IPS-20b (cell line): ENCODE measurements around the gene RCAN1.
"Not testable (repeated sequence)": the region's sequence is repeated elsewhere in the genome, so short reads cannot be mapped to it uniquely, and the experiment has no call there.

Experiments
- H3K27ac ChIP-seq: one replicate; pipeline ENCODE4 v1.5.1; 2013; ENCODE audit warnings: low read length
- H3K27me3 ChIP-seq: 2 replicates; pipeline ENCODE4 v1.6.1; 2013; ENCODE audit warnings: mild to moderate bottlenecking, low read length, inconsistent platforms; ENCODE audit not compliant: insufficient read depth
- H3K36me3 ChIP-seq: 2 replicates; pipeline ENCODE4 v1.6.1; 2013; ENCODE audit warnings: low read depth, mild to moderate bottlenecking, inconsistent platforms, low read length, moderate library complexity; ENCODE audit not compliant: insufficient read depth
- H3K4me1 ChIP-seq: 2 replicates; pipeline ENCODE4 v1.6.1; 2013; ENCODE audit warnings: mild to moderate bottlenecking, control low read depth, inconsistent platforms, low read length, moderate library complexity; ENCODE audit not compliant: insufficient read depth
- H3K4me3 ChIP-seq: 2 replicates; pipeline ENCODE4 v1.5.1; 2013; ENCODE audit warnings: mild to moderate bottlenecking, low read length, inconsistent platforms
- H3K9ac ChIP-seq: 2 replicates; pipeline ENCODE4 v1.6.1; 2013; ENCODE audit warnings: low read depth, mild to moderate bottlenecking, inconsistent platforms, low read length, moderate library complexity
- H3K9me3 ChIP-seq: 2 replicates; pipeline ENCODE4 v1.6.1; 2013; ENCODE audit warnings: mild to moderate bottlenecking, low read depth, low read length, inconsistent platforms; ENCODE audit not compliant: insufficient read depth

Gene RCAN1

GRCh38 chr21:34559089-34559631 is 55.8 kb downstream of the RCAN1 start:
- no peak overlapping the region for H3K4me3 ChIP-seq
- no peak overlapping the region for H3K9ac ChIP-seq
- H3K27me3 ChIP-seq = no peaks in the 10 kb centered on the region
- H3K27ac ChIP-seq = no peak overlapping the region
- peaks cover 5% of the 10 kb centered on the region for H3K9me3 ChIP-seq
- H3K4me1 ChIP-seq = no peaks in the 10 kb centered on the region
- H3K36me3 ChIP-seq = no peaks in the 10 kb centered on the region

GRCh38 chr21:34558166-34558565 is 56.7 kb downstream of the RCAN1 start:
- Histone ChIP-seq H3K9me3 (peaks cover 5% of the 10 kb centered on the region), H3K27me3 (no peaks in the 10 kb centered on the region), H3K27ac (no peak overlapping the region), H3K4me1 (no peaks in the 10 kb centered on the region), H3K36me3 (no peaks in the 10 kb centered on the region), H3K4me3 (no peak overlapping the region), H3K9ac (no peak overlapping the region)

- H3K27me3 ChIP-seq = no peaks in the 10 kb centered on the region
- no peaks in the 10 kb centered on the region for H3K36me3 ChIP-seq
- H3K4me1 ChIP-seq = no peaks in the 10 kb centered on the region
- H3K9me3 ChIP-seq = peaks cover 5% of the 10 kb centered on the region
- no peak overlapping the region for H3K9ac ChIP-seq
- no peak overlapping the region for H3K4me3 ChIP-seq
- no peak overlapping the region for H3K27ac ChIP-seq
These were observed 57.7 kb downstream of the RCAN1 start for GRCh38 chr21:34557261-34557660.

GRCh38 chr21:34554670-34555069 is 60.2 kb downstream of the RCAN1 start:
- H3K4me1 ChIP-seq, H3K9me3 ChIP-seq, H3K27ac ChIP-seq, H3K4me3 ChIP-seq, H3K36me3 ChIP-seq, H3K27me3 ChIP-seq, H3K9ac ChIP-seq: not testable (repeated sequence)

GRCh38 chr21:34554227-34554626 is 60.7 kb downstream of the RCAN1 start:
- Histone ChIP-seq H3K36me3 (no peaks in the 10 kb centered on the region), H3K27me3 (no peaks in the 10 kb centered on the region), H3K4me3 (no peak overlapping the region), H3K9me3 (peaks cover 5% of the 10 kb centered on the region), H3K27ac (no peak overlapping the region), H3K4me1 (no peaks in the 10 kb centered on the region), H3K9ac (no peak overlapping the region)

- Histone ChIP-seq H3K9me3 (peaks cover 5% of the 10 kb centered on the region), H3K27ac (no peak overlapping the region), H3K4me3 (no peak overlapping the region), H3K27me3 (no peaks in the 10 kb centered on the region), H3K9ac (no peak overlapping the region), H3K4me1 (no peaks in the 10 kb centered on the region), H3K36me3 (no peaks in the 10 kb centered on the region)
These were observed 61.6 kb downstream of the RCAN1 start for GRCh38 chr21:34553151-34553952.

GRCh38 chr21:34552360-34553098 is 62.4 kb downstream of the RCAN1 start:
- Histone ChIP-seq H3K36me3 (no peaks in the 10 kb centered on the region), H3K4me3 (no peak overlapping the region), H3K27me3 (no peaks in the 10 kb centered on the region), H3K9ac (no peak overlapping the region), H3K4me1 (no peaks in the 10 kb centered on the region), H3K27ac (no peak overlapping the region), H3K9me3 (peaks cover 5% of the 10 kb centered on the region)

- Histone ChIP-seq H3K27me3 (no peaks in the 10 kb centered on the region), H3K9ac (no peak overlapping the region), H3K27ac (no peak overlapping the region), H3K4me3 (no peak overlapping the region), H3K36me3 (no peaks in the 10 kb centered on the region), H3K4me1 (peaks cover 8% of the 10 kb centered on the region), H3K9me3 (peaks cover 5% of the 10 kb centered on the region)
These were observed 64.6 kb downstream of the RCAN1 start for GRCh38 chr21:34550182-34550799.

- Histone ChIP-seq H3K4me1 (peaks cover 11% of the 10 kb centered on the region), H3K36me3 (no peaks in the 10 kb centered on the region), H3K9ac (no peak overlapping the region), H3K27ac (no peak overlapping the region), H3K27me3 (no peaks in the 10 kb centered on the region), H3K4me3 (no peak overlapping the region), H3K9me3 (no peaks in the 10 kb centered on the region)
These were observed 66.0 kb downstream of the RCAN1 start for GRCh38 chr21:34548781-34549376.

- no peak overlapping the region for H3K4me3 ChIP-seq
- H3K9me3 ChIP-seq = no peaks in the 10 kb centered on the region
- H3K27me3 ChIP-seq = no peaks in the 10 kb centered on the region
- no peak overlapping the region for H3K9ac ChIP-seq
- no peak overlapping the region for H3K27ac ChIP-seq
- H3K4me1 ChIP-seq = peaks cover 11% of the 10 kb centered on the region
- H3K36me3 ChIP-seq = no peaks in the 10 kb centered on the region
These were observed 68.4 kb downstream of the RCAN1 start for GRCh38 chr21:34546542-34546941.

GRCh38 chr21:34545079-34545884 is 69.6 kb downstream of the RCAN1 start:
- 0 out of 2 replicates have a peak overlapping the region, but pooled peaks have one; percentile 25 for H3K4me3 ChIP-seq
- no peaks in the 10 kb centered on the region for H3K9me3 ChIP-seq
- H3K4me1 ChIP-seq = peaks cover 11% of the 10 kb centered on the region
- no peaks in the 10 kb centered on the region for H3K36me3 ChIP-seq
- no peaks in the 10 kb centered on the region for H3K27me3 ChIP-seq
- no peak overlapping the region for H3K9ac ChIP-seq
- H3K27ac ChIP-seq = no peak overlapping the region
